SK-N-SH (cell line): ENCODE measurements around the gene DENND5A.

ENCODE experiments used
- CTCF ChIP-seq: fragments of 200-600 bp; sonication (generic); IDR thresholded peaks from 2 replicates; pipeline ENCODE4 v1.6.1; 2017; ENCODE audit warnings: antibody characterized with exemption, mild to moderate bottlenecking, moderate library complexity
- EP300 ChIP-seq, 2 experiments: IDR thresholded peaks; 2 replicates each; pipeline versions ENCODE4 v1.4.0 to v1.6.1; 2012; ENCODE audit warnings: borderline replicate concordance in 1 of 2, low read depth in 1 of 2, low read length in 1 of 2
- GABPA ChIP-seq: IDR thresholded peaks from 2 replicates; pipeline ENCODE4 v1.4.0; 2012; ENCODE audit warnings: low read depth, mild to moderate bottlenecking
- MXI1 ChIP-seq: IDR thresholded peaks from 2 replicates; pipeline ENCODE4 v1.6.1; 2012; ENCODE audit warnings: mild to moderate bottlenecking, low read depth, low read length, improper control_type of control experiment
- RCOR1 ChIP-seq: fragments of 150-350 bp; IDR thresholded peaks from 2 replicates; pipeline ENCODE4 v1.6.1; 2017; ENCODE audit warnings: antibody characterized with exemption, low read length
- RFX5 ChIP-seq: IDR thresholded peaks from 2 replicates; pipeline ENCODE4 v1.6.1; 2012; ENCODE audit warnings: mild to moderate bottlenecking, improper control_type of control experiment, low read length
- SIN3A ChIP-seq: IDR thresholded peaks from 2 replicates; pipeline ENCODE4 v1.6.1; 2012; ENCODE audit warnings: low read depth, mild to moderate bottlenecking, low read length, moderate library complexity, borderline replicate concordance
- SMC3 ChIP-seq: IDR thresholded peaks from 2 replicates; pipeline ENCODE4 v1.6.1; 2012; ENCODE audit warnings: low read depth, low read length, improper control_type of control experiment
- USF2 ChIP-seq: fragments of 150-350 bp; IDR thresholded peaks from 2 replicates; pipeline ENCODE4 v1.6.1; 2017; ENCODE audit warnings: antibody characterized with exemption, low read length, low read depth, borderline replicate concordance
- YY1 ChIP-seq: IDR thresholded peaks from 2 replicates; pipeline ENCODE4 v1.4.0; 2012; ENCODE audit warnings: low read depth, mild to moderate bottlenecking
- TF ChIP-seq, protein P1 (sequence below): IDR thresholded peaks from 2 replicates; pipeline ENCODE4 v1.6.1; 2012; ENCODE audit warnings: mild to moderate bottlenecking, low read depth, low read length, moderate library complexity
- TF ChIP-seq, protein P2 (sequence below): IDR thresholded peaks from 2 replicates; pipeline ENCODE4 v1.4.0; 2012; ENCODE audit warnings: low read depth, borderline replicate concordance
- TF ChIP-seq, protein P3 (sequence below): fragments of 150-350 bp; IDR thresholded peaks from 2 replicates; pipeline ENCODE4 v1.6.1; 2016; ENCODE audit warnings: mild to moderate bottlenecking, low read depth, low read length

DNA sequence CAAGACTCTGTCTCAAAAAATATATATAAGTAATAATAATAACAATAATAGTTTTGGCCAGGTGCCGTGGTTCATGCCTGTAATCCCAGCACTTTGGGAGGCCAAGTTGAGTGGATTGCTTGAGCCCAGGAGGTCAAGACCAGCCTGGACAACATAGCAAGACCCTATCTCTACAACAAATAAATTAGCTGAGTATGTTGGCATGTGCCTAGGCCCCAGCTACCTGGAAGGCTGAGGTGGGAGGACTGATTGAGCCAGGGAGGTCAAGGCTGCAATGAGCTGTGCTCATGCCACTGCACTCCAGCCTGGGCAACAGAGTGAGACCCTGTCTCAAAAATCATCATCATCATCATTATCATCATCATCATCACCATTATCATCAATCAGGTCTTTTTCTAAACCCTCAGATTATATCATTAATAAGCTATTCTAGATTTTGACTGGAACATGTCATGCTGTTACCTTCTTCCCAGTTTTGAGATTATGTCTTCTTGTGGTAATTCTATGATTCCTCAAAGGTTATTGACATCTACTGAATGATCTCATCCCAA is 39.3 kb downstream of the DENND5A start:
- TF ChIP-seq CTCF (no peak), YY1 (no peak), SMC3 (no peak), SIN3A (no peak), EP300 (IDR thresholded peaks at IDR 0.05; ENCODE audit: borderline replicate concordance in 1 of 2, low read depth in 1 of 2, low read length in 1 of 2) (no peak), USF2 (no peak), GABPA (no peak), RCOR1 (no peak), RFX5 (no peak), MXI1 (no peak)
- TF ChIP-seq, protein P1, sequence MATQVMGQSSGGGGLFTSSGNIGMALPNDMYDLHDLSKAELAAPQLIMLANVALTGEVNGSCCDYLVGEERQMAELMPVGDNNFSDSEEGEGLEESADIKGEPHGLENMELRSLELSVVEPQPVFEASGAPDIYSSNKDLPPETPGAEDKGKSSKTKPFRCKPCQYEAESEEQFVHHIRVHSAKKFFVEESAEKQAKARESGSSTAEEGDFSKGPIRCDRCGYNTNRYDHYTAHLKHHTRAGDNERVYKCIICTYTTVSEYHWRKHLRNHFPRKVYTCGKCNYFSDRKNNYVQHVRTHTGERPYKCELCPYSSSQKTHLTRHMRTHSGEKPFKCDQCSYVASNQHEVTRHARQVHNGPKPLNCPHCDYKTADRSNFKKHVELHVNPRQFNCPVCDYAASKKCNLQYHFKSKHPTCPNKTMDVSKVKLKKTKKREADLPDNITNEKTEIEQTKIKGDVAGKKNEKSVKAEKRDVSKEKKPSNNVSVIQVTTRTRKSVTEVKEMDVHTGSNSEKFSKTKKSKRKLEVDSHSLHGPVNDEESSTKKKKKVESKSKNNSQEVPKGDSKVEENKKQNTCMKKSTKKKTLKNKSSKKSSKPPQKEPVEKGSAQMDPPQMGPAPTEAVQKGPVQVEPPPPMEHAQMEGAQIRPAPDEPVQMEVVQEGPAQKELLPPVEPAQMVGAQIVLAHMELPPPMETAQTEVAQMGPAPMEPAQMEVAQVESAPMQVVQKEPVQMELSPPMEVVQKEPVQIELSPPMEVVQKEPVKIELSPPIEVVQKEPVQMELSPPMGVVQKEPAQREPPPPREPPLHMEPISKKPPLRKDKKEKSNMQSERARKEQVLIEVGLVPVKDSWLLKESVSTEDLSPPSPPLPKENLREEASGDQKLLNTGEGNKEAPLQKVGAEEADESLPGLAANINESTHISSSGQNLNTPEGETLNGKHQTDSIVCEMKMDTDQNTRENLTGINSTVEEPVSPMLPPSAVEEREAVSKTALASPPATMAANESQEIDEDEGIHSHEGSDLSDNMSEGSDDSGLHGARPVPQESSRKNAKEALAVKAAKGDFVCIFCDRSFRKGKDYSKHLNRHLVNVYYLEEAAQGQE: no peak
- TF ChIP-seq, protein P2, sequence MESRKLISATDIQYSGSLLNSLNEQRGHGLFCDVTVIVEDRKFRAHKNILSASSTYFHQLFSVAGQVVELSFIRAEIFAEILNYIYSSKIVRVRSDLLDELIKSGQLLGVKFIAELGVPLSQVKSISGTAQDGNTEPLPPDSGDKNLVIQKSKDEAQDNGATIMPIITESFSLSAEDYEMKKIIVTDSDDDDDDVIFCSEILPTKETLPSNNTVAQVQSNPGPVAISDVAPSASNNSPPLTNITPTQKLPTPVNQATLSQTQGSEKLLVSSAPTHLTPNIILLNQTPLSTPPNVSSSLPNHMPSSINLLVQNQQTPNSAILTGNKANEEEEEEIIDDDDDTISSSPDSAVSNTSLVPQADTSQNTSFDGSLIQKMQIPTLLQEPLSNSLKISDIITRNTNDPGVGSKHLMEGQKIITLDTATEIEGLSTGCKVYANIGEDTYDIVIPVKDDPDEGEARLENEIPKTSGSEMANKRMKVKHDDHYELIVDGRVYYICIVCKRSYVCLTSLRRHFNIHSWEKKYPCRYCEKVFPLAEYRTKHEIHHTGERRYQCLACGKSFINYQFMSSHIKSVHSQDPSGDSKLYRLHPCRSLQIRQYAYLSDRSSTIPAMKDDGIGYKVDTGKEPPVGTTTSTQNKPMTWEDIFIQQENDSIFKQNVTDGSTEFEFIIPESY: no peak
- TF ChIP-seq, protein P3, sequence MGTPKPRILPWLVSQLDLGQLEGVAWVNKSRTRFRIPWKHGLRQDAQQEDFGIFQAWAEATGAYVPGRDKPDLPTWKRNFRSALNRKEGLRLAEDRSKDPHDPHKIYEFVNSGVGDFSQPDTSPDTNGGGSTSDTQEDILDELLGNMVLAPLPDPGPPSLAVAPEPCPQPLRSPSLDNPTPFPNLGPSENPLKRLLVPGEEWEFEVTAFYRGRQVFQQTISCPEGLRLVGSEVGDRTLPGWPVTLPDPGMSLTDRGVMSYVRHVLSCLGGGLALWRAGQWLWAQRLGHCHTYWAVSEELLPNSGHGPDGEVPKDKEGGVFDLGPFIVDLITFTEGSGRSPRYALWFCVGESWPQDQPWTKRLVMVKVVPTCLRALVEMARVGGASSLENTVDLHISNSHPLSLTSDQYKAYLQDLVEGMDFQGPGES: no peak
